GM18508 (cell line): Measurements from ENCODE around the gene UNC79.
"Not testable (repeated sequence)": the region's sequence is repeated elsewhere in the genome, so short reads cannot be mapped to it uniquely, and the experiment has no call there.

Source experiments
- ATAC-seq: cut with Tn5 transposase; IDR thresholded peaks from one replicate; pipeline ENCODE4 v1.9.1; 2021; ENCODE audit warnings: moderate number of reproducible peaks; ENCODE audit not compliant: insufficient read depth, unreplicated experiment

The UNC79 gene

DNA sequence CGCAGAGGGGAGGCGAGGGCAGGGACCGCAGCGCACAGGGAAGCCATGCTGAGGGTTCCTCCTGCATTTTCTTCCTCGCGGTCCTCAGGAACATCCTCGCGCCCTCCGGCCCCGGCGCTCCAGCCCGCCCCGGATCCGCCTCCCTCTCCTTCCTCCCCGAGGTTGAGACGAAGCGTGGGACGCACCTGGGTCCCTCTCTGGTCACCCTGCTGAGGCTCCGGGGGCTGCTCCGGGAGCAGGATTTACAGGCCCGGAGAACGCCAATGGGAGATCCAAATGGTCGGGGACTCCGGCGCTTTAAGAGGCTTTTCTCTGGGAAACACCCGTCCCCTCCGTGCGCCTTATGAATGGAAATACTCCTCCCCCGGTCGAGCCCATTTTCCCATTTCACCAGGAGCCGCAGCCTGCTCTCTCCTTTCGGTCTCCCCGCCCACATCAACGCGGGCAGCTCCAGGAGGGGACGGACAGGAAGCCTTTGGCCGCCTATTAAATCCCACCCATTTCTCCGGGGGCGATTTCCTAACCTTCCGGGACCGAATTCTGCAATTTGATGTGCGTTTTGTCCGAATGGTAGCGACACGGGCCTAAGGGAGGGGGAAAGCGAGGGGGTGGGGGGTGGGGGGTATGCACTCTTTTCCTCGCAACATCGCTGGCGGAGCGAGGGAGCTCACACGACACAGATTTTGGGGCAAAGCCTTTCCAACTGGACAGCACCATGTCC lies at the start of gene UNC79:
Gene UNC79, plus strand, starts transcription at position 625 of the 721 bp plus-strand sequence. Its CDS starts 91 bp downstream, at position 716.
- no peak for ATAC-seq

DNA sequence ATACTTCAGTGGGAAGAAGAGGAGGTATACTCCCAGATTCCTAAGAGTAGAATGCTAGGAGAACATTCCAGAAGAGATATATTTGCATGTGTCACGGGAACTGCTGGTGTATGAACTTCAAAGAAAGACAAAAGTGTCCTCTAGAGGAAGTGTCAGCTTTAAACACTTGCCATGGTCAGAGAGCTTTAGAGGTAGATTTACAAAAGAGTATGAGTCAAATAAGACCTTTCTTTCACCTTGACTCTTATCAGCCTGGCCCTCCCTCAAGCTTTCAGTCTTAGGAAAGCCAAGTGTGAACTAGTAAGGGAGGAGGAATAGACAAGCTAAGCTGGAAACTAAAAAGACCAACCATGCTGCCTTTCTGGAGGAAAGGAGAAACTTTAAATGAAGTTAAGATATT lies 49.1 kb upstream of the UNC79 start:
- no peak for ATAC-seq

DNA sequence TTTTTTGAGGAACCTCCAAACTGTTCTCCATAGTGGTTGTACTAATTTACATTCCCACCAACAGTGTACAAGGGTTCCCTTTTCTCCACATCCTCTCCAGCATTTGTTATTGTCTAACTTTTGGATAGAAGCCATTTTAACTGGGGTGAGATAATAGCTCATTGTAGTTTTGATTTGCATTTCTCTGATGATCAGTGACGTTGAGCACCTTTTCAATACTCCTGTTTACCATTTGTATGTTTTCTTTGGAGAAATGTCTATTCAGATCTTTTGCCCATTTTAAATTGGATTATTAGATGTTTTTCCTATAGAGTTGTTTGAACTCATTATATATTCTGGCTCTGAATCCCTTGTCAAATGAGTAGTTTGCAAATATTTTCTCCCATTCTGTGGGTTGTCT lies 46.5 kb upstream of the UNC79 start:
- ATAC-seq: not testable (repeated sequence)

DNA sequence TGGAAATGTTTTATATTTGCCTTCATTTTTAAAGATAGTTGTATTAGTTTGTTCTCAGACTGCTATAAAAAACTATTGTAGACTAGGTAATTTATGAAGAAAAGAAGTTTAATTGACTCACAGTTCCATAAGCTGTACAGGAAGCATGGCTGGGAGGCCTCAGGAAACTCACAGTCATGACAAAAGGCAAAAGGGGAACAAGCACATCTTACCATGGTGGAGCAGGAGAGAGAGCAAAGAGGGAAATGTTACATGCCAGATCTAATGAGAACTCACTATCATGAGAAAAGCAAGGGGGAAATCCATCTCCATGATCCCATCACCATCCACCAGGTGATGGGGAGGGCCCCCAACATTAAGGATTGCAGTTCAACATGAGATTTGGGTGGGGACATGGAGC lies 35.5 kb upstream of the UNC79 start:
- no peak for ATAC-seq

DNA sequence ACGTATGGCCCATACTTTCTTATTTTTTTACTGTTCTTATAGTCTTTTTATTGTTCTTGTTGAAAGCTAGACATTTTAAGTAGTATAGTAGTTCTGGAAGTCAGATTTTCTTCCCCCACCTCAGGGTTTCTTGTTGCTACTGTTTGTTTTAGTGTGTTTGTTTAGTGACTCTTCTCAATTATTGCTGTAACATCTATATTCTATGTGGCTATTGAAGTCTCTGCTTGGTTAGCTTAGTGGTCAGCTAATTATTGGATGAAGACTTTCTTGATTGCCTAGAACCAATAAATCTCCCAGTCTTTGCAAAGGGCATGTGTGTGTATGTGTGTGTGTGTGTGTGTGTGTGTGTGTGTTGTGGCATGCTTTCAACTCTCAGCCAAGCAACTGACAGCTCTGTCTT lies 34.3 kb upstream of the UNC79 start:
- no peak for ATAC-seq

DNA sequence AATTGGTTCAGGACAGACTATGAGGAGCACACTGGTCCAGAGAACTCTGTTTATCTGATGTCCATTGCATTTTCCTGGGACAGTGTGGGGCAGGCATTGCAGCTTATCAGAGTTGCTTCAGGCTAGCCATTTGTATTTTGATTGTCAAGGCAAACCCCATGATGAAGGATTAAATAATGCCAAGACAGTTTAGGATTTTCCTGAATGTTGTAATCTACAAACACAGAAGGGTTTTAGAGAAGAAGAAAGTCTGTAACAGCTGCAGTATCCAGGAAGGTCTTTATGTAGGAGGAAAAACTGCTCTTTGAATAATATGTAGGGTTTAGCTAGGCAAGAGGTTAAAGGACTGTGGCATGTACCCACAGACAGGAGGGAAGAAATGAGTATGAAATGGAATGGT lies 32.2 kb upstream of the UNC79 start:
- ATAC-seq: no peak

DNA sequence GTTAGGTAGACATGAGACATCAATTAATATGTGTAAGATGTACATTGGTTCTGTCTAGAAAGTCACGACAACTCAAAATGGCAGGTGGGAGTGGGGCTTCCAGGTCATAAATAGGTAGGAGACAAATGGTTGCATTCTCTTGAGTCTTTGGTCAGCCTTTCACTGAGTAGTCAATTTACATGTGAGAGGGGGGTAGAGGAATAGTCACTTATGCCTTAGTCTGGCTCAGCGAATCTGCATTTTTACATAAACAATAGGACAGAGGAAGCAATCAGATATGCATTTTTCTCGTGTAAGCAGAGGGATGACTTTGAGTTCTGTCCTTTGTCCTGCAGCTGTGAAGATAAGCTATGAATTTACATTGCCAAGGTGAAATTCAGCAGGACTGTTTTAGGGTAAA lies 27.8 kb upstream of the UNC79 start:
- ATAC-seq: no peak

DNA sequence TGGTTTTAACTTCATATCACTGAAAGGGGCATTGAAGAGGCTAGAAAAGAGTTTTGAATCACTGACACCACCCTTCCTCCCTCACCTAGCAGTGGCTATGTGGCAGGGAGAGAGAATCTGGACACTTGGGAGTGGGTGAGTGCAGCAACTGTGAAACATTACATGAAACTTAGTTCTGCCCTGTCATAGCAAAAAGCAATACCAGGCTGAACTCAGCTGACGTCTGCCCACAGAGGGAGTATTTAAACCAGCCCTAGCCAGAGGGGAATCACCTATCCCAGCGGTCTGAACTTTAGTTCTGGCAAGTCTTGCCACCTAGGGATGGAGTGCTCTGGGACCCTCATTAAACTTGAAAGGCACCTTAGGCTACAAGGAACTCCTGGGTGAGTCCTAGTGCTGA lies 20.7 kb upstream of the UNC79 start:
- no peak for ATAC-seq

DNA sequence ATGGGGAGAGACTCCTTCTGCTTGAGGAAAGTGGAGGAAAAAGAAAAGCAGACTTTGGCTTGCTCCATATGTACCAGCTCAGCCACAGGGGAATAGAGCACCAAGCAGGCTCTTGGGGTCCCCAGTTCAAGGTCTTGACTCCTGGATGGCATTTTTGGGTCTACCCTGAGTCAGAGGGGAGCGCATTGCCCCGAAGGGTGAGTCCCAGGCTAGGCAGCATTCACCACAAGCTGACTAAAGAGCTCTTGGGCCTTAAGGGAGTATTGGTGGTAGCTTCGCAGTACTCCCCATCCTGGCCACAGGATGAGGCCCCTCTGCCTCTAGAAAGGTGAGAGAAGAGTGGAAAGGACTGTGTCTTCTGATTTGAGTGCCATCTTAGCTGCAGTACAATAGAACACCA lies 19.8 kb upstream of the UNC79 start:
- ATAC-seq: no peak

DNA sequence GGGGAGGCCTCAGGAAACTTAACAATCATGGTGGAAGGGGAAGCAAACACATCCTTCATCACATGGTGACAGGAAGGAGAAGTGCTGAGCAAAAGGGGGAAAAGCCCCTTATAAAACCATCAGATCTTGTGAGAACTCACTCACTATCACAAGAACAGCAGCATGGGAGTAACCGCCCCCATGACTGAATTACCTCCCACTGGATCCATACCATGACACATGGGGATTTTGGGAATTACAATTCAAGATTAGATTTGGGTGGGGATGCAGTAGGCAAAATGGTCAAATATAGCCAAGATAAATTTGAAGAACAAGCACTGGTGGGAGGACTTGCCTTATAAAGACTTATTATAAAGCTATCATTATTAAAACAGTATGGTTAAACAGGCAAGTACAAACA lies 5.6 kb upstream of the UNC79 start:
- ATAC-seq: not testable (repeated sequence)

DNA sequence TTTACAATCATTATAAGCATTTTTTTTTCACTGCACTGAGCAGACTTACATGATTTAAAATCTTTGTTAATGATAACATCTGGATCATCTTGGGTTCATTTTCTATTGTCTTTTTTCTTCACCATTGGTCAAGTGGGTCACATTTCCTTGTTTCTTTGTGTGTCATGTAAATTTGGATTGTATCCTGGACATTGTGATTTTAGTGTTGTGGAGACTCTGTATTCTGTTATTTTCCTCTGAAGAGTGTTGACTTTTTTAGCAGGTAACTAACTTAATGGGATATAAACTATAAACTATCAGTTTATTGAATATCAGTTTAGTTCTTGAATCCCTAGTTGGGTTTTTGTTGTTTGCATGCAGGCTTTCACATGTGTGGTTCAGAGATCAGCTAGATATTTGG lies 4.0 kb upstream of the UNC79 start:
- no peak for ATAC-seq

DNA sequence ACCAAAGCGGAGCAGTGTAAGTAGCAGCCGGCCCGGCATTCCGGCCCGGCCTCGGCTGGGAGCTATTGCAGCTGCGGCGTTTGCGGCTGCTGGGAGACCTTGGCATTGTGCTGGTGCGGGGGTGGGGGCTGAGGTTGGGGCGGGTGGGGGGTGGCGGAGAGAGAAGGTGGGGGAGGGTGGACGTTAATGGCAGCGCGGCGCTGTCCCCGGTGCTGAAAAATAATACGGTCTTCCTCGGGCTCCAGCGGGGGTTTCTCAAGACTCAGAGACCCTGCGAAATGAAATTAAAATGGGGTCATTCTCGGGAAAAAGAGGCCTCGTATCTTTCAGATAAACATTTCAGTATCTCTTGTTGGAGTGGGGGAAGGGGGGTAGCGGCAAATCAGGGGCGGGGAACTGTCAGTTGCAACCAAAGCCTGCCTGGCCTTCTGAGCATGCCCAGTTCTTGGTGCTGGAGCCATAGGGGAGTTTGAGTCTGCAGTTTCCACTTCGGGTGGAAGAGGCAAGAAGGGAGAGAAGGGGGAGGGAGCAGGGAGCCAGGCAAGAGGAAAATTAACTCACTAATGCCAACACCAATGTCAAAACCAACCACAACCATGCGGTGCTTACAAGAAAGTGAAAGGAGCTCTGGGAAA lies 414 bp downstream of the UNC79 start:
- ATAC-seq: no peak

DNA sequence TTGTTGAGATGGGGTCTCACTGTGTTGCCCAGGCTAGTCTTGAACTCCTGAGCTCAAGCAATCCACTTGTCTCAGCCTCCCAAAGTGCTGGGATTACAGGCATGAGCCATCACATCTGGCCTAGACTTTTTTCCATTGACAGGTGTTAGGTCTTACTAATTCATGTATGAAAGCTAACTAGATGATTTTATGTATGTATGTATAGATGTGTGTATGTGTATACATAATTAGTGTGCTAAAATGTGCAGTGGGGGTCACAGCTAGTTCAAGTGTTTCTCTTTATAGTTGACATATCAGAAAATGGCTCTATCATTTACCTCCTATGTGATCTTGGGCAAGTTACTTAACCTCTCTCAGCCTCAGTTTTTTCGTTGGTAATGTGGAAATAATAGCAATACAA lies 23.5 kb downstream of the UNC79 start:
- no peak for ATAC-seq

DNA sequence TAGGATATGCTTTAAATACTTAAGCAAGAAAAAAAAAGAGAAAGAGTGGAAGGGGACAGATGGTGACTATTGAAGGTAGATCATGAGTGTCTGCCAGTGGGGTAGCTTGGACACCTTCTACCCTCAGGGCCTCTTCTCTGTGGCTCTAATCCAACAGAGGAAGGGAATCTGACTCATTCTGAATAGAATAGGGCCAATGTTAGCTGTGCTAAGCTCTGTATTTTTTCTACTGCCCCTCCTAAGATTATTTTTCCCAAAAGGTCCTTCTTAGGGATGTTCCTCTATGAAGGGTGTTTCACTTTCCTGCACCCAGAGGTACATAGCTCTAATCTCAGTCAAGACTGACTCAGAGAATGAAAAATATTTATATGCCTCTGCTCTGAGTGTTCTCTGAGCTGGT lies 25.6 kb downstream of the UNC79 start:
- ATAC-seq: no peak

DNA sequence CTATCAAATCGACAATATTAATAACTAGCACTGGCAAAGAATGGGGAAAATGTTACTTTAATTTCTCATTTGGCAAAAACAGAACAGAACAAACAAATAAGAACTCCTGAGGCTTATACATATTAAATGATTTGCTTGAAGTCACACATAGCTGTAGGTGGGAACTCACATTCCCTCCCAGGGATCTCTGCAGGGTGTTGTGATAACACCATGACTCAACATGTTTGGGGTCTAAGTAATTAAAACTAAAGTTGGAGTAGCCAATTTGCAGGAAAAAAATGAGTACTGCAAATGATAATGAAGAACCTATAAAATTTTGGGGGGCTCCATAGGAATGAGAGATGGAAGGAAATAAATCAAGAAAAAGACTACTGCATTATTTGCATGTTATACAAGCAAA lies 27.5 kb downstream of the UNC79 start:
- no peak for ATAC-seq

DNA sequence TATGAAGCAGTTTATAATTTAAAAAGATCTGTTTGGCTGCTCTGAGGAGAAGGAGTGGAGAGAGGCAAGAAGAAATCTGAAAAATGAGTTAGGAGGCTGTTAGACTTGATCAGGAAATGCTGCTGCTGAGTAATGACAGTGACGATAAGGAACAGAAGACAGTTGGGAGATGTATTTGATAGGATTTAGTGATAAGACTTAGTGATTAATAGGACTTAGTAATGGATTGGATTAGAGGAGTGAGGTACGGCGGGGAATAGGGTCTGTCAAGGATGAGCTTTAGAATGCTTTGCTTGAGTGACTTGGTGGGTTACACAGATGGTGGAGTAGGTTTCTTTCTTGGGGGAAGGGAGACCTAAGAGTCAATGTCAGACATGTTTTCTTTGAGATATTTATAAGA lies 31.7 kb downstream of the UNC79 start:
- ATAC-seq: no peak

DNA sequence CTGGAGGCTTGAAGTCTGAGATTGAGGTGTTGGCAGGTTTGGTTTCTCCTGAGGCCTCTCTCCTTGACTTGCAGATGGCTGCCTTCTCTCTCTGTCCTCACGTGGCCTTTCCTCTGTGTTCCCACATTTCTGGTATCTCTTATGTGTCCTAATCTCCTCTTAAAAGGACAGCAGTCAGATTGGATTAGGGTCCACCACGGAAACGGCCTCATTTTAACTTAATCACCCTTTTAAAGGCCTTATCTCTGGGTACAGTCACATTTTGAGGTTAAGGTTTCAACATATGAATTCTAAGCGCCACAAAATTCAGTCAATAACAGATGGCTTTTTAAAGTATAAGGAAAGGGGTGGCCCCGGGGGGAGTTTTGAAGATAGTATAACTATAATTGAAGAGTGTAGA lies 33.5 kb downstream of the UNC79 start:
- ATAC-seq: no peak

DNA sequence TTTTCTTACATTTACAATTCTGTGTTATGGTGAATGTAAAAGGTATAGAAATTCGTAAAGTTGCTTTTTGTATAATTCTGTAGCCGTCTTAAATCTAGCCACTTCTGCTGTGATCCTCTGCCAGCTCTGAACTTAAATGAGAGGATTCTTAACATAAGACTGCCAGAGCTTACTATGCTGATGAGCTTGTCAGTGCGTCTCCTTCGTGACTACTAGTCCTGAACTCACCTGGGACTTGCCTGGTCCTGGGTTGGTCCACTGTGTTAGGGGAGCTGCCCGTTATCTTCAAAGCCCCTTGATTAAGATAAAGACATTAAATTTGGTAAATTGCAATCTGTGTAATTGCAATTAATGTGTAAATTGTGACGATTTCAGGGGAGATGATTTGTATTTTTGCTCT lies 44.7 kb downstream of the UNC79 start:
- ATAC-seq: no peak

DNA sequence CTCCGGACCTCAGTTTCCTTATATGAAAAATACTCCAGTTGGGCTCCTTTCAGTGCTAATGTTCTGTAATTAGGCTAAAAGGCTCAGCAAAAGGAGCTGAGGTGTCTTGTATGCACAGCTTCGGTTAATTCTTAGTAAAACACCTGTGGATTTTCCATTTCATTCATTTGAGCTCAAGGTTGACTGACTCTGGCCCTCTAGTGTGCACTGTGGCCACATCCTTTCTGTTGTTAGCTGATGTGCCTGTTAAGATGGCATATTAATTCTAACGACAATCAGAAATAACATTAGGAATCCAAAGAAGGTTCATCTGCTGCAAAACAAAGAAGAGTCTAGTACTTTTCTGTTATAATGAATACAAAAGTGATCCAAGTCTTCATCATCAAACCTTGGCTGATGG lies 45.6 kb downstream of the UNC79 start:
- no peak for ATAC-seq

DNA sequence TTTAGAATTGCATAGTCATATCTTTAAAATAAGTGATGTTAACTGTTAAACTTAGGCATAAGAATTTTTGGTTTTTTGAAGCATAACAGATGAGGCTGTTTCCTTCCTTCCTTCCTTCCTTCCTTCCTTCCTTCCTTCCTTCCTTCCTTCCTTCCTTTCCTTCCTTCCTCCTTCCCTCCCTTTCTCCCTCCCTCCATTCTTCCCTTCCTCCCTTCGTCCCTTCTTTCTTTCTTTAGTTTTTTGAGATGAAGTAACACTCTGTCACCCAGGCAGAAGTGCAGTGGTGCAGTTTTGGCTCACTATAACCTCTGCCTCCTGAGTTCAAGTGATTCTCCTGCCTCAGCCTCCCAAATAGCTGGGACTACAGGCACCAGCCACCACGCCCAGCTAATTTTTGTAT lies 48.3 kb downstream of the UNC79 start:
- not testable (repeated sequence) for ATAC-seq

DNA sequence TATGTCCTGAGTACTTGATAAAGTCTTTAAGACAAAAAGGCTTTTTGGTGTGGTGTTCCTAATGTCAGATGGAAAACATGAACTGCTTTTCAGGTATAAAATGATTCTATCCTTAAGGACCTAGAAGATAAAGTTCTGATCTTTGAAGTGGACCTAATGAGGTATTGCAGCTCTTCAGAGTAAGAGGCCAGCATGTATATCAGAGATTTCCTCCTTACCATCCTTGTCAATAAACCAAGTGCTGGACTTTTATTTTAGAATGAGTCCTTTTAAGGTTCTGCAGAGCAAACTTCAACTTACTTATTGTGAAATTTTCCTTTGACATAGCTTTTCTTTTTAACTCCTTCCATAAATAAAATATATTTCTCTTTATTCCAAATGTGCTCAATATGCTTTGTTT lies 50.1 kb downstream of the UNC79 start:
- ATAC-seq: no peak

DNA sequence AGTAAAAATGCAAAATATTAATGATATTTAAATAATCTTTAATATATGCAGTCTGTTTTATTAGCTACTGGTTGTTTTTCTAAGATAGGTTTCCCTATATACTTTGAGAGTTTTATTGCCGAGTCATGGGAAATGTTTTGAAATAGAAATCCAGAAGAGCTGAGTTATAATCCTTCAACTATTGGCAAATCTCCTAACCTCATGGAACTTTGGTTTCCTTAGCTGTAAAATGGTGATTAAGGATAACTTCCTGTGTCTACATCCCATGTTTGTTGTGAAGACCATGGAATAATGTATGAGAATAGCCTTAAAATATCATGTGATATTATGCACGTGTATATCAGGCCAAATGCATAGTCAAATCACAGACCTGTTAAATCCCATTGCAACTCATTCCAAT lies 51.0 kb downstream of the UNC79 start:
- ATAC-seq: no peak
